ENCODE data around the gene PHLDA1.

GRCh38 chr12:76014007-76014406, 17.6 kb downstream of the PHLDA1 start:
- no peak for TF ChIP-seq POLR2AphosphoS5 (IDR thresholded peaks at IDR 0.05; ENCODE audit: insufficient read depth in 1 of 2, low read depth in 1 of 2)
- TF ChIP-seq POLR2A (IDR thresholded peaks at IDR 0.05), result no peak
- TF ChIP-seq CTCF (IDR thresholded peaks at IDR 0.05), result no peak

Data from vagina (tissue), 2 donors.